Measurements from ENCODE around the gene MRPL54. TPM values are rescaled to one million over a fixed set of nuclear protein-coding genes. Genes with fewer than 3 reads are reported as not detected.
"Not testable (repeated sequence)": the region's sequence is repeated elsewhere in the genome, so short reads cannot be mapped to it uniquely, and the experiment has no call there.

MRPL54 gene
- total RNA-seq, 2 donors from 2014 or later, result 81.0 to 84.4 TPM

- Histone ChIP-seq H3K4me3 (peak within 1 kb of the TSS; percentile 60 to 75), H3K4me1 (peaks cover 0 to 36% of the 10 kb centered on the region in 2 donors)
Observed at GRCh38 chr19:3761382-3762129, 926 bp upstream of the MRPL54 start, which contains the start of gene APBA3. APBA3 (minus strand) TSS chr19:3761692; CDS start chr19:3760264, 1,428 bp downstream.

DNA sequence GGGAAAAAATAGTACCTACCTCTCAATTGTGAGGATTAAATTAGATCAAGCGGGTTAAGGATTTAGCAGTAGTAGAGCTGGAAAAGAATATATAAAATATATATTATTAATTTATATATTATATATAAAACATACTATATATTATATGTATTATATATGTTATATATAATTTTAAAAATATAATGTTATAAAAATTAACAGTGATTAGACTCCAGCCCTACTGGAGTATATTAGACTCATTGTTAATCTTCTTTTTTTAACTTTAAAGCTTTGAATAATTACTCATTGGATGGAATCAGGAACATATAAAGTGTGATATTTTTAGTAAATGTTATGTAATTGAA is 380 bp upstream of the MRPL54 start:
- TF ChIP-seq CTCF (IDR thresholded peaks at IDR 0.05), result no peak
- no peak for DNase-seq (ENCODE audit: low spot score)
- no peaks in the 10 kb centered on the region for H3K27me3 ChIP-seq
- H3K4me1 ChIP-seq, result peaks cover 0 to 36% of the 10 kb centered on the region in 2 donors
- H3K9me3 ChIP-seq, result no peaks in the 10 kb centered on the region
- peak overlapping the region in 1 of 2 donors; percentile 57 for H3K4me3 ChIP-seq
- peaks cover 26% of the 10 kb centered on the region for H3K36me3 ChIP-seq
- H3K27ac ChIP-seq, result peak overlapping the region; percentile 96

More at GRCh38 chr19:3761382-3762129, 926 bp upstream of the MRPL54 start, which contains the start of gene APBA3:
- no peaks in the 10 kb centered on the region for H3K27me3 ChIP-seq
- no peaks in the 10 kb centered on the region for H3K9me3 ChIP-seq
- peak; percentile 93 for DNase-seq (ENCODE audit: low spot score)
- peak; percentile 59 to 85 for TF ChIP-seq CTCF (IDR thresholded peaks at IDR 0.05)
- H3K27ac ChIP-seq, result peak within 1 kb of the TSS; percentile 96
- peaks cover 26% of the 10 kb centered on the region for H3K36me3 ChIP-seq

- Histone ChIP-seq H3K4me1 (peaks cover 0 to 25% of the 10 kb centered on the region in 2 donors), H3K27me3 (no peaks in the 10 kb centered on the region), H3K36me3 (peaks cover 31% of the 10 kb centered on the region), H3K9me3 (no peaks in the 10 kb centered on the region), H3K27ac (no peak overlapping the region), H3K4me3 (no peak overlapping the region)
- no peak for TF ChIP-seq CTCF (IDR thresholded peaks at IDR 0.05)
- no peak for DNase-seq (ENCODE audit: low spot score)
Observed at GRCh38 chr19:3765121-3765520, 2.6 kb downstream of the MRPL54 start.

GRCh38 chr19:3765757-3766156 is 3.3 kb downstream of the MRPL54 start:
- H3K4me3 ChIP-seq; H3K27me3 ChIP-seq; DNase-seq (ENCODE audit: low spot score); H3K9me3 ChIP-seq; H3K27ac ChIP-seq: not testable (repeated sequence)
- peaks cover 31% of the 10 kb centered on the region for H3K36me3 ChIP-seq
- H3K4me1 ChIP-seq, result peaks cover 0 to 18% of the 10 kb centered on the region in 2 donors

DNA sequence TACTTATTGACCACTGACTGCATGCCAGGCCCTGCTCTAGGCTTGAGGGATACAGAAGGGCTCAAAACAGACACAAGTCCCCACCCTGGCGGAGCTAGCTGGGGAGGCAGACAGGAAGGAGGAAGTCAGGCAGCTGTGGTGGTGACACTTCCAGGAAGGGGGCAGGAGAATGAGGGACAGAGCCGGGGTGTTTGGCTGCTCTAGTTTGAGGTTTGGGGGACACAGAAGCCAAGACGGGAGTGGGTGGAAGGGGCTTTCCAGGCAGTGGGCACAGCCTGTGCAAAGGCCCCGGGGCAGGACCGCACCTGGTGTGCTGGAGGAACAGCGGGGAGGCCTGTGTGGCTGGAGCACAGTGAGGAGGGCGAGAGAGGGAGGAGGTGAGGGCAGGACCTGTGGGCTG is 4.0 kb downstream of the MRPL54 start:
- DNase-seq (ENCODE audit: low spot score), result no peak
- Histone ChIP-seq H3K27ac (no peak overlapping the region), H3K36me3 (peaks cover 31% of the 10 kb centered on the region), H3K4me1 (peaks cover 0 to 14% of the 10 kb centered on the region in 2 donors), H3K9me3 (no peaks in the 10 kb centered on the region), H3K4me3 (no peak overlapping the region), H3K27me3 (no peaks in the 10 kb centered on the region)
- TF ChIP-seq CTCF (IDR thresholded peaks at IDR 0.05), result no peak

DNA sequence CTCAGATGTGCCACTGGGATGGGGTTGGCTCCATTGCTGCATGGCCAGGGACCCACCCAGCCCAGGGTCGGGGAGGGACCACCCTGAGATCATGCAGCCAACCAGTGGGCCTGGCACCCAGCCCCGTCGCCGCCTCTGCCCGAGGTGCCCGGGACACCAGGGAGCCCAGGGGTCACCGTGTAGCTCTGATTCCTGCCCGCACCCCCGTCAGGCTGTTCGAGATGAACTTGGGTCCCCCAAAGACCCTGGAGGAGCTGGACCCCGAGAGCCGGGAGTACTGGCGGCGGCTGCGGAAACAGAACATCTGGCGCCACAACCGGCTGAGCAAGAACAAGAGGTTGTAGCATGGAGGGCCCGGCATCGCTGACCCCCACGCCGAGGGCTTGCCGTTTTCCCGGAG is 4.6 kb downstream of the MRPL54 start:
- no peak for DNase-seq (ENCODE audit: low spot score)
- no peak overlapping the region for H3K27ac ChIP-seq
- H3K9me3 ChIP-seq, result no peaks in the 10 kb centered on the region
- no peaks in the 10 kb centered on the region for H3K27me3 ChIP-seq
- peaks cover 31% of the 10 kb centered on the region for H3K36me3 ChIP-seq
- H3K4me3 ChIP-seq, result no peak overlapping the region
- TF ChIP-seq CTCF (IDR thresholded peaks at IDR 0.05), result no peak
- H3K4me1 ChIP-seq, result peaks cover 0 to 10% of the 10 kb centered on the region in 2 donors

All from right atrium auricular region (tissue), 2 donors.